Measurements from ENCODE around the gene RXRA.

DNA sequence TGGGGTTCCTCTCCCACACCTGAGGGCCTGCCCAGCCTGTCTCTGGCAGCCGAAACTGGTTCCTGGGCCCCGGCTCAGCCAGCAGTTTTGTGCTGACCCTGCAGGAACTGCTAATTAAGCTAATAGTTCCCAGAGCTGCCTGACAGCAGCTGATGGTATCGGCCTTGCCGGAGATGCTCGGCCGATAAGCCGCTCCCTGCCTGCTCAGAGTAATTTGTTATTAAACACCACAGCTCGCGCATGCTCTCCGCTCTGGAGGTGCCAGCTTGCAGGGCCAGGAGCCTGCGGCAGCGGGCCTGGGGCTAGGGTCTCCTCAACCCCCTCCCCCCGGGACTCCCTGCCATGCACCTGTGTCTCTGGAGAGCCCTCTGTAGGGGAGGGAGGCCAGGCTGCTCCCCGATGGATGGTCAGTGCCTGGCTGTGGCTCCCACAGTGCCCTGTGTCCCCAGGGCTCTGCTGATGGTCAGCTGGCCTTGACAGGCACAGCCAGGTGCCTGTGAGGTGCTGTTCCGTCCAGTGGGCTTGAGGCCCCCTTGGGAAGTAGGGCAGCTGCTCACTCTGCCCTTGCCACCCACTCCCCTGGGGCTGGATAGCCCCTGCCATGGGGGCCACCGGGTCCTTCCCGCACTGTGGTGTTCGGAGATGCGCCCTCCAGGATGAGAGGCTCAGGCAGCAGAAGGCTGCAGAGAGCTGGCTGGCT lies 41.7 kb downstream of the RXRA start:
- TF ChIP-seq, protein P1, sequence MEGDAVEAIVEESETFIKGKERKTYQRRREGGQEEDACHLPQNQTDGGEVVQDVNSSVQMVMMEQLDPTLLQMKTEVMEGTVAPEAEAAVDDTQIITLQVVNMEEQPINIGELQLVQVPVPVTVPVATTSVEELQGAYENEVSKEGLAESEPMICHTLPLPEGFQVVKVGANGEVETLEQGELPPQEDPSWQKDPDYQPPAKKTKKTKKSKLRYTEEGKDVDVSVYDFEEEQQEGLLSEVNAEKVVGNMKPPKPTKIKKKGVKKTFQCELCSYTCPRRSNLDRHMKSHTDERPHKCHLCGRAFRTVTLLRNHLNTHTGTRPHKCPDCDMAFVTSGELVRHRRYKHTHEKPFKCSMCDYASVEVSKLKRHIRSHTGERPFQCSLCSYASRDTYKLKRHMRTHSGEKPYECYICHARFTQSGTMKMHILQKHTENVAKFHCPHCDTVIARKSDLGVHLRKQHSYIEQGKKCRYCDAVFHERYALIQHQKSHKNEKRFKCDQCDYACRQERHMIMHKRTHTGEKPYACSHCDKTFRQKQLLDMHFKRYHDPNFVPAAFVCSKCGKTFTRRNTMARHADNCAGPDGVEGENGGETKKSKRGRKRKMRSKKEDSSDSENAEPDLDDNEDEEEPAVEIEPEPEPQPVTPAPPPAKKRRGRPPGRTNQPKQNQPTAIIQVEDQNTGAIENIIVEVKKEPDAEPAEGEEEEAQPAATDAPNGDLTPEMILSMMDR (IDR thresholded peaks at IDR 0.05; ENCODE audit: borderline replicate concordance, extremely low read depth, low read length, poor library complexity, severe bottlenecking), result no peak
- no peak for TF ChIP-seq EZH2 (IDR thresholded peaks at IDR 0.05; ENCODE audit: borderline replicate concordance, low read depth, low read length, severe bottlenecking)
